HG02973 (cell line): ENCODE data around the gene SHROOM2.

ENCODE experiments used
- ATAC-seq: cut with Tn5 transposase; IDR thresholded peaks from one replicate; pipeline ENCODE4 v1.9.1; 2021; ENCODE audit warnings: moderate library complexity; ENCODE audit not compliant: unreplicated experiment

Gene SHROOM2

GRCh38 chrX:9887659-9888297, 101.5 kb downstream of the SHROOM2 start:
- no peak for ATAC-seq

GRCh38 chrX:9888953-9889470, 102.8 kb downstream of the SHROOM2 start:
- ATAC-seq = no peak

- no peak for ATAC-seq
Observed at GRCh38 chrX:9890681-9891091, 104.5 kb downstream of the SHROOM2 start.

GRCh38 chrX:9895225-9895912, 109.1 kb downstream of the SHROOM2 start:
- no peak for ATAC-seq

- ATAC-seq = no peak
Observed at GRCh38 chrX:9897761-9898161, 111.5 kb downstream of the SHROOM2 start.

- no peak for ATAC-seq
Observed at GRCh38 chrX:9899640-9900111, 113.4 kb downstream of the SHROOM2 start.

GRCh38 chrX:9902656-9903055, 116.4 kb downstream of the SHROOM2 start:
- ATAC-seq = no peak

- ATAC-seq = no peak
Observed at GRCh38 chrX:9903146-9903545, 116.9 kb downstream of the SHROOM2 start.

- no peak for ATAC-seq
Observed at GRCh38 chrX:9905288-9905687, 119.1 kb downstream of the SHROOM2 start.

- ATAC-seq = no peak
Observed at GRCh38 chrX:9905721-9906120, 119.5 kb downstream of the SHROOM2 start.

- no peak for ATAC-seq
Observed at GRCh38 chrX:9906919-9907318, 120.7 kb downstream of the SHROOM2 start.

- no peak for ATAC-seq
Observed at GRCh38 chrX:9907645-9908387, 121.6 kb downstream of the SHROOM2 start.

GRCh38 chrX:9909254-9909653, 123.0 kb downstream of the SHROOM2 start:
- ATAC-seq = no peak

GRCh38 chrX:9911487-9911886, 125.3 kb downstream of the SHROOM2 start:
- ATAC-seq = no peak

GRCh38 chrX:9912351-9913145, 126.3 kb downstream of the SHROOM2 start:
- ATAC-seq = no peak

- ATAC-seq = no peak
Observed at GRCh38 chrX:9913146-9913433, 126.9 kb downstream of the SHROOM2 start.

- ATAC-seq = no peak
Observed at GRCh38 chrX:9917861-9918260, 131.6 kb downstream of the SHROOM2 start.

- no peak for ATAC-seq
Observed at GRCh38 chrX:9919632-9920172, 133.5 kb downstream of the SHROOM2 start.

- ATAC-seq = no peak
Observed at GRCh38 chrX:9921407-9921806, 135.2 kb downstream of the SHROOM2 start.

- ATAC-seq = no peak
Observed at GRCh38 chrX:9923357-9923756, 137.1 kb downstream of the SHROOM2 start.

- no peak for ATAC-seq
Observed at GRCh38 chrX:9926002-9926401, 139.8 kb downstream of the SHROOM2 start.
